Naive thymus-derived CD4-positive, alpha-beta T cell (primary cell): Measurements from ENCODE around the gene NEDD4L. TPM values are rescaled to one million over a fixed set of nuclear protein-coding genes. Genes with fewer than 3 reads are reported as not detected.

ENCODE experiments used
- ATAC-seq: fragments of 150-1000 bp; cut with Tn5 transposase; 2 replicates; pipeline ENCODE4 v1.10.0; 2021; ENCODE audit warnings: mild to moderate bottlenecking, moderate library complexity
- CTCF ChIA-PET: fragments of 350-600 bp; sonication (Branson Sonifier 250); formaldehyde crosslinking; loops from one replicate; lab custom pipeline; 2021; ENCODE audit warnings: antibody characterized with exemption; lab: Charles Lee
- POLR2A ChIA-PET: fragments of 350-600 bp; sonication (Branson Sonifier 250); formaldehyde crosslinking; loops from one replicate; lab custom pipeline; 2021; ENCODE audit warnings: antibody characterized with exemption, inconsistent platforms; lab: Charles Lee
- DNase-seq, 9 donors: peaks; one replicate each; pipeline versions ENCODE4 v3.0.0 to v3.0.0-alpha.2; 2020 to 2022; ENCODE audit warnings: mixed read lengths in 1 of 9
- H3K27ac ChIP-seq: one replicate; pipeline ENCODE4 v1.7.0; 2013; ENCODE audit warnings: mild to moderate bottlenecking, low read depth, low read length, moderate library complexity
- H3K27me3 ChIP-seq, 2 donors: one replicate each; pipeline ENCODE4 v1.7.0; 2013; ENCODE audit warnings: low read length in 2 of 2, mild to moderate bottlenecking in 2 of 2, moderate library complexity in 2 of 2; ENCODE audit not compliant: control insufficient read depth in 2 of 2, insufficient read depth in 2 of 2
- H3K36me3 ChIP-seq, 3 experiments: 1 replicate in 2 of 3; 2 replicates in 1 of 3; pipeline ENCODE4 v1.7.0; 2013; ENCODE audit warnings: low read length in 3 of 3, mild to moderate bottlenecking in 3 of 3, moderate library complexity in 1 of 3; ENCODE audit not compliant: insufficient read depth in 3 of 3, control insufficient read depth in 2 of 3
- H3K4me1 ChIP-seq, 2 donors: one replicate each; pipeline ENCODE4 v1.7.0; 2013; ENCODE audit warnings: low read length in 2 of 2, mild to moderate bottlenecking in 2 of 2, moderate library complexity in 1 of 2; ENCODE audit not compliant: control insufficient read depth in 2 of 2, insufficient read depth in 2 of 2
- H3K4me3 ChIP-seq: 2 replicates; pipeline ENCODE4 v1.7.0; 2013; ENCODE audit warnings: mild to moderate bottlenecking, low read length
- H3K9me3 ChIP-seq, 3 experiments: 1 replicate in 2 of 3; 2 replicates in 1 of 3; pipeline ENCODE4 v1.7.0; 2013; ENCODE audit warnings: low read length in 3 of 3; ENCODE audit not compliant: control insufficient read depth in 2 of 3
- H3K27ac Mint-ChIP-seq, 9 donors: one replicate each; pipeline ENCODE4 v1.8.0; 2020 to 2022; ENCODE audit warnings: mixed read lengths in 9 of 9, mild to moderate bottlenecking in 8 of 9, moderate library complexity in 5 of 9, inconsistent platforms in 2 of 9
- H3K27me3 Mint-ChIP-seq, 5 donors: one replicate each; pipeline ENCODE4 v1.8.0; 2021 to 2022; ENCODE audit warnings: mixed read lengths in 5 of 5, mild to moderate bottlenecking in 1 of 5
- H3K36me3 Mint-ChIP-seq, 5 donors: one replicate each; pipeline ENCODE4 v1.8.0; 2020 to 2022; ENCODE audit warnings: mixed read lengths in 5 of 5, mild to moderate bottlenecking in 3 of 5, inconsistent platforms in 1 of 5
- H3K4me1 Mint-ChIP-seq, 7 donors: one replicate each; pipeline ENCODE4 v1.8.0; 2020 to 2022; ENCODE audit warnings: mixed read lengths in 7 of 7, mild to moderate bottlenecking in 3 of 7, inconsistent platforms in 1 of 7
- H3K4me3 Mint-ChIP-seq, 10 donors: one replicate each; pipeline ENCODE4 v1.8.0; 2020 to 2022; ENCODE audit warnings: mild to moderate bottlenecking in 10 of 10, mixed read lengths in 10 of 10, moderate library complexity in 6 of 10, inconsistent platforms in 2 of 10
- H3K9me3 Mint-ChIP-seq, 11 donors: one replicate each; pipeline ENCODE4 v1.8.0; 2020 to 2022; ENCODE audit warnings: mixed read lengths in 11 of 11, mild to moderate bottlenecking in 4 of 11, inconsistent platforms in 1 of 11, moderate library complexity in 1 of 11
- intact Hi-C, 2 donors: fragments of 100-400 bp; cut with micrococcal nuclease; formaldehyde crosslinking; loops; one replicate each; pipeline ENCODE4 v1.15.1; 2023
- polyA plus RNA-seq, 2 donors: library from polyadenylated mRNA; unstranded; fragments of 300-500 nt; fragmentation: Illumina TruSeq; gene quantifications; one replicate each; pipeline ENCODE4 v1.2.3, GENCODE V29; 2021
- total RNA-seq, 6 experiments: library from RNA in 5 of 6; stranded (reverse) in 5 of 6; gene quantifications; 1 replicate in 5 of 6; 2 replicates in 1 of 6; pipeline ENCODE4 v1.2.3 and lab custom pipeline; 2021 to 2026

Gene NEDD4L
- total and polyA plus RNA-seq, 7 experiments from 2014 or later, result 1.1 to 10.3 (median 4.2) TPM

GRCh38 chr18:58361212-58361611 lies 317.2 kb downstream of the NEDD4L start:
- no peak for ATAC-seq
- H3K27ac ChIP-seq, result no peak overlapping the region
- H3K4me1 ChIP-seq, result no peaks in the 10 kb centered on the region
- POLR2A ChIA-PET, result no interaction called here
- intact Hi-C loops, result no loop called here
- no peak overlapping the region for H3K4me3 ChIP-seq
- no peaks in the 10 kb centered on the region for H3K4me1 Mint-ChIP-seq
- peaks cover 0 to 7% (median 3%) of the 10 kb centered on the region in 5 donors for H3K36me3 Mint-ChIP-seq
- no peak for DNase-seq
- H3K9me3 Mint-ChIP-seq, result no peaks in the 10 kb centered on the region
- no peaks in the 10 kb centered on the region for H3K27me3 ChIP-seq
- H3K27me3 Mint-ChIP-seq, result peaks cover 0 to 9% (median 0%) of the 10 kb centered on the region in 5 donors
- H3K27ac Mint-ChIP-seq, result no peak overlapping the region
- H3K4me3 Mint-ChIP-seq, result no peak overlapping the region
- CTCF ChIA-PET, result no interaction called here
- no peaks in the 10 kb centered on the region for H3K9me3 ChIP-seq
- H3K36me3 ChIP-seq, result no peaks in the 10 kb centered on the region

- Histone ChIP-seq H3K4me3 (no peak overlapping the region), H3K27me3 (no peaks in the 10 kb centered on the region), H3K36me3 (no peaks in the 10 kb centered on the region), H3K27ac (no peak overlapping the region), H3K4me1 (no peaks in the 10 kb centered on the region), H3K9me3 (no peaks in the 10 kb centered on the region)
- Mint-ChIP-seq H3K9me3 (no peaks in the 10 kb centered on the region), H3K27ac (no peak overlapping the region), H3K4me3 (no peak overlapping the region), H3K36me3 (peaks cover 0 to 8% (median 3%) of the 10 kb centered on the region in 5 donors), H3K27me3 (peaks cover 0 to 8% (median 0%) of the 10 kb centered on the region in 5 donors), H3K4me1 (no peaks in the 10 kb centered on the region)
- intact Hi-C loops, result no loop called here
- ATAC-seq, result peak; percentile 77
- DNase-seq, result no peak
- ChIA-PET CTCF (interaction anchor here (0.6 kb wide), 1 partner anchor 908 kb away, joined by 5 read pairs; no protein-coding TSS in a partner anchor), POLR2A (no interaction called here)
Measured at GRCh38 chr18:58362027-58362575, 318.1 kb downstream of the NEDD4L start.

- no peak overlapping the region for H3K27ac ChIP-seq
Measured at GRCh38 chr18:58362829-58363271, 318.8 kb downstream of the NEDD4L start.

GRCh38 chr18:58363767-58364540 lies 319.9 kb downstream of the NEDD4L start:
- no peak for DNase-seq
- H3K27me3 Mint-ChIP-seq, result peaks cover 0 to 8% (median 0%) of the 10 kb centered on the region in 5 donors
- Histone ChIP-seq H3K4me3 (no peak overlapping the region), H3K36me3 (no peaks in the 10 kb centered on the region), H3K27me3 (no peaks in the 10 kb centered on the region), H3K27ac (no peak overlapping the region), H3K4me1 (no peaks in the 10 kb centered on the region), H3K9me3 (no peaks in the 10 kb centered on the region)
- ChIA-PET POLR2A (no interaction called here), CTCF (no interaction called here)
- intact Hi-C loops, result no loop called here
- no peaks in the 10 kb centered on the region for H3K9me3 Mint-ChIP-seq
- no peaks in the 10 kb centered on the region for H3K4me1 Mint-ChIP-seq
- no peak overlapping the region for H3K27ac Mint-ChIP-seq
- H3K4me3 Mint-ChIP-seq, result no peak overlapping the region
- H3K36me3 Mint-ChIP-seq, result peaks cover 0 to 8% (median 3%) of the 10 kb centered on the region in 5 donors
- no peak for ATAC-seq

More at GRCh38 chr18:58362829-58363271, 318.8 kb downstream of the NEDD4L start:
- intact Hi-C loops, result no loop called here
- Mint-ChIP-seq H3K27me3 (peaks cover 0 to 8% (median 0%) of the 10 kb centered on the region in 5 donors), H3K9me3 (no peaks in the 10 kb centered on the region), H3K27ac (no peak overlapping the region), H3K4me1 (no peaks in the 10 kb centered on the region), H3K4me3 (no peak overlapping the region), H3K36me3 (peaks cover 0 to 8% (median 3%) of the 10 kb centered on the region in 5 donors)
- DNase-seq, result no peak
- CTCF ChIA-PET, result no interaction called here
- Histone ChIP-seq H3K9me3 (no peaks in the 10 kb centered on the region), H3K4me3 (no peak overlapping the region), H3K36me3 (no peaks in the 10 kb centered on the region), H3K27me3 (no peaks in the 10 kb centered on the region), H3K4me1 (no peaks in the 10 kb centered on the region)
- ATAC-seq, result no peak
- POLR2A ChIA-PET, result no interaction called here

GRCh38 chr18:58364876-58365528 lies 321.0 kb downstream of the NEDD4L start:
- H3K27me3 ChIP-seq, result no peaks in the 10 kb centered on the region
- Mint-ChIP-seq H3K9me3 (no peaks in the 10 kb centered on the region), H3K27ac (no peak overlapping the region), H3K4me1 (no peaks in the 10 kb centered on the region), H3K4me3 (no peak overlapping the region), H3K27me3 (peaks cover 0 to 7% (median 0%) of the 10 kb centered on the region in 5 donors), H3K36me3 (peaks cover 0 to 9% (median 3%) of the 10 kb centered on the region in 5 donors)
- H3K4me3 ChIP-seq, result no peak overlapping the region
- H3K27ac ChIP-seq, result no peak overlapping the region
- ChIA-PET POLR2A (no interaction called here), CTCF (no interaction called here)
- no peak for ATAC-seq
- no peaks in the 10 kb centered on the region for H3K4me1 ChIP-seq
- intact Hi-C loops, result no loop called here
- no peaks in the 10 kb centered on the region for H3K9me3 ChIP-seq
- H3K36me3 ChIP-seq, result no peaks in the 10 kb centered on the region
- DNase-seq, result no peak

GRCh38 chr18:58367425-58368140 lies 323.6 kb downstream of the NEDD4L start:
- intact Hi-C loops, result no loop called here
- Histone ChIP-seq H3K9me3 (no peaks in the 10 kb centered on the region), H3K4me1 (no peaks in the 10 kb centered on the region), H3K27ac (no peak overlapping the region), H3K36me3 (no peaks in the 10 kb centered on the region), H3K4me3 (no peak overlapping the region), H3K27me3 (no peaks in the 10 kb centered on the region)
- Mint-ChIP-seq H3K27me3 (peaks cover 0 to 2% (median 0%) of the 10 kb centered on the region in 5 donors), H3K4me1 (no peaks in the 10 kb centered on the region), H3K4me3 (no peak overlapping the region), H3K27ac (no peak overlapping the region), H3K36me3 (peaks cover 0 to 16% (median 10%) of the 10 kb centered on the region in 5 donors), H3K9me3 (no peaks in the 10 kb centered on the region)
- POLR2A ChIA-PET, result no interaction called here
- no peak for ATAC-seq
- no peak for DNase-seq
- CTCF ChIA-PET, result no interaction called here
